DOHH2 (cell line): ENCODE measurements around the gene LRG1.

Source experiments
- H3F3A ChIP-seq: fragments of 200-600 bp; sonication (generic), shearing (Covaris generic); 2 replicates; pipeline ENCODE4 v1.6.0; 2016; ENCODE audit warnings: antibody characterized with exemption, mild to moderate bottlenecking; ENCODE audit not compliant: control insufficient read depth, insufficient read depth
- H3K27ac ChIP-seq: fragments of 200-600 bp; sonication (generic); 2 replicates; pipeline ENCODE4 v1.5.1; 2014; ENCODE audit warnings: low read depth, mild to moderate bottlenecking, low read length, moderate library complexity
- H3K27me3 ChIP-seq: fragments of 200-600 bp; sonication (generic); 2 replicates; pipeline ENCODE4 v1.6.1; 2014; ENCODE audit warnings: mild to moderate bottlenecking, low read length, mixed read lengths; ENCODE audit not compliant: control insufficient read depth
- H3K36me3 ChIP-seq: fragments of 200-600 bp; sonication (generic); 2 replicates; pipeline ENCODE4 v1.6.1; 2014; ENCODE audit warnings: mild to moderate bottlenecking, low read length, moderate library complexity, mixed read lengths; ENCODE audit not compliant: control insufficient read depth
- H3K4me1 ChIP-seq: fragments of 200-600 bp; sonication (generic); 2 replicates; pipeline ENCODE4 v1.6.1; 2014; ENCODE audit warnings: mild to moderate bottlenecking, low read length, mixed read lengths; ENCODE audit not compliant: control insufficient read depth
- H3K4me2 ChIP-seq: fragments of 200-600 bp; sonication (generic); 2 replicates; pipeline ENCODE4 v1.6.0; 2014; ENCODE audit warnings: mild to moderate bottlenecking, low read length, moderate library complexity
- H3K4me3 ChIP-seq: fragments of 200-600 bp; sonication (generic); 2 replicates; pipeline ENCODE4 v1.5.1; 2014; ENCODE audit warnings: mild to moderate bottlenecking, low read length, mixed read lengths
- H3K79me2 ChIP-seq: fragments of 200-600 bp; sonication (generic); 2 replicates; pipeline ENCODE4 v1.6.1; 2014; ENCODE audit warnings: mild to moderate bottlenecking, low read length, mixed read lengths; ENCODE audit not compliant: control insufficient read depth
- H3K9me2 ChIP-seq: fragments of 200-600 bp; sonication (generic); replicated peaks from 2 replicates; pipeline ENCODE4 v1.6.1; 2014; ENCODE audit warnings: mild to moderate bottlenecking, low read length, mixed read lengths; ENCODE audit not compliant: control insufficient read depth
- H3K9me3 ChIP-seq: fragments of 200-600 bp; sonication (generic); 2 replicates; pipeline ENCODE4 v1.6.1; 2014; ENCODE audit warnings: antibody characterized with exemption, low read length, mixed read lengths; ENCODE audit not compliant: control insufficient read depth, insufficient read depth
- H4K20me1 ChIP-seq: fragments of 200-600 bp; sonication (generic); 2 replicates; pipeline ENCODE4 v1.6.0; 2014; ENCODE audit warnings: low read depth, mild to moderate bottlenecking, antibody characterized with exemption, low read length, moderate library complexity; ENCODE audit not compliant: control insufficient read depth, insufficient read depth
- CTCF ChIP-seq: fragments of 200-600 bp; sonication (generic); IDR thresholded peaks from one replicate; pipeline ENCODE4 v1.5.1; 2014; ENCODE audit warnings: antibody characterized with exemption, mild to moderate bottlenecking, low read depth, low read length; ENCODE audit not compliant: poor library complexity, severe bottlenecking
- EZH2phosphoT487 ChIP-seq: fragments of 200-600 bp; sonication (generic); IDR thresholded peaks from 2 replicates; pipeline ENCODE4 v1.6.1; 2017; ENCODE audit warnings: borderline replicate concordance, mild to moderate bottlenecking, antibody characterized with exemption, low read length, moderate library complexity, mixed read lengths

Gene LRG1

GRCh38 chr19:4506449-4507149 is 33.2 kb downstream of the LRG1 start:
- peaks cover 3% of the 10 kb centered on the region; the same call in 1 of the 2 replicates for H3K4me1 ChIP-seq
- H3K4me3 ChIP-seq, result no peak overlapping the region
- H3K4me2 ChIP-seq, result no peak overlapping the region
- no peaks in the 10 kb centered on the region for H3K79me2 ChIP-seq
- H3K27ac ChIP-seq, result no peak overlapping the region
- no peak for TF ChIP-seq CTCF
- TF ChIP-seq EZH2phosphoT487, result no peak
- H3K27me3 ChIP-seq, result no peaks in the 10 kb centered on the region
- no peaks in the 10 kb centered on the region for H3K9me2 ChIP-seq
- no peaks in the 10 kb centered on the region for H4K20me1 ChIP-seq
- H3F3A ChIP-seq, result no peaks in the 10 kb centered on the region
- H3K36me3 ChIP-seq, result no peaks in the 10 kb centered on the region; the same call in 1 of the 2 replicates
- H3K9me3 ChIP-seq, result no peaks in the 10 kb centered on the region

GRCh38 chr19:4505570-4506448 is 34.0 kb downstream of the LRG1 start:
- H3K27me3 ChIP-seq, result no peaks in the 10 kb centered on the region
- H3K79me2 ChIP-seq, result no peaks in the 10 kb centered on the region
- no peak for TF ChIP-seq EZH2phosphoT487
- no peak for TF ChIP-seq CTCF
- H3K36me3 ChIP-seq, result no peaks in the 10 kb centered on the region; the same call in 1 of the 2 replicates
- H3K4me1 ChIP-seq, result peaks cover 3% of the 10 kb centered on the region; the same call in 1 of the 2 replicates
- no peak overlapping the region for H3K4me3 ChIP-seq
- no peaks in the 10 kb centered on the region for H3F3A ChIP-seq
- no peaks in the 10 kb centered on the region for H3K9me2 ChIP-seq
- H4K20me1 ChIP-seq, result no peaks in the 10 kb centered on the region
- no peaks in the 10 kb centered on the region for H3K9me3 ChIP-seq
- no peak overlapping the region for H3K27ac ChIP-seq
- H3K4me2 ChIP-seq, result no peak overlapping the region

- Histone ChIP-seq H4K20me1 (no peaks in the 10 kb centered on the region), H3K27me3 (no peaks in the 10 kb centered on the region), H3K27ac (no peak overlapping the region), H3K36me3 (no peaks in the 10 kb centered on the region; the same call in 1 of the 2 replicates), H3K9me3 (no peaks in the 10 kb centered on the region), H3F3A (no peaks in the 10 kb centered on the region), H3K79me2 (no peaks in the 10 kb centered on the region), H3K4me1 (no peaks in the 10 kb centered on the region), H3K9me2 (no peaks in the 10 kb centered on the region), H3K4me2 (no peak overlapping the region), H3K4me3 (no peak overlapping the region)
- TF ChIP-seq EZH2phosphoT487 (no peak), CTCF (no peak)
These were observed 34.8 kb downstream of the LRG1 start for GRCh38 chr19:4504891-4505569.
